GM21526 (cell line): ENCODE data around the gene POU2AF2.
"Not testable (repeated sequence)": the region's sequence is repeated elsewhere in the genome, so short reads cannot be mapped to it uniquely, and the experiment has no call there.

Experiments
- ATAC-seq: cut with Tn5 transposase; IDR thresholded peaks from one replicate; pipeline ENCODE4 v1.9.1; 2021; ENCODE audit warnings: moderate library complexity; ENCODE audit not compliant: unreplicated experiment, low FRiP score

Gene POU2AF2

DNA sequence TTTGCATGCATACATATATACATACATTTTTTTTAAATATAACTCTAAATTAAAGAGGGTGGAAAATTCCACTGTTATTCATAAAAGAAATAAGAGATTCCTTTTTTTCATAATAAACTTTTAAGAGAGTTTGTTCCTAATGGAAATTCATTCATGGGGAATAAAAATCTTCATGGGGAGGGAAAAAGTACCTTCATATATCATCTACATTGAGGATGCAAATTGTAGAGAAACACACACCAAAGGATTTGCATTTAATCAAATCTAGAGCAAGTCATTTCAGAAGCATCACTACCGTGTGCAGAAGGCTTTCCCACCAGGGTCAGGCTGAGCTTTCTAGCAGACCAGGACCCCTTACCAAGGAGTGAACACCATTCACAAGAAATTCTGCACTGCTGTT is at the start of gene POU2AF2:
TSS of gene POU2AF2 (plus strand) at position 301 of the 400 bp plus-strand sequence. CDS start 129 bp downstream, outside the sequence.
- no peak for ATAC-seq

- ATAC-seq, result no peak
Measured at GRCh38 chr11:111200010-111200534, 45.5 kb upstream of the POU2AF2 start.

GRCh38 chr11:111204211-111204610 is 41.3 kb upstream of the POU2AF2 start:
- no peak for ATAC-seq

GRCh38 chr11:111205632-111206385 is 39.7 kb upstream of the POU2AF2 start:
- ATAC-seq, result no peak

GRCh38 chr11:111206472-111206871 is 39.1 kb upstream of the POU2AF2 start:
- no peak for ATAC-seq

DNA sequence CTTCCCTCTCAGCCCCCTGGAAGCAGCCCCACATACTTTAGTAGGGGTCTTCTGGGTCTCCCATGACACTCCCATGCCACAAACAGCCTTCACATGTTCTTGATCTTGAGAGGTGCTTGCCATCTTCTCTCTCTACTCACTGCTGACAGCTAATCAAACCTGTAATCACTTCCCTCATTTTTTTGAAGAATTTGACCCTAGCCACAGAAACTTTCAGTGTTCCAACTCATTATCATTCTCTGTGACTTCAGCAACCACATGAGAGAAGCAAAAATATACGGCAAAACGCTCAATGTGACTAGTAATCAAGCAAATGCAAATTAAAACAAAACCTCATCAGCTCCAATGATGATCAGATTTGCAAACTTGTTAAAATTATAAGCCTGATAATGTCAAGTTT is 38.3 kb upstream of the POU2AF2 start:
- no peak for ATAC-seq

- no peak for ATAC-seq
Measured at GRCh38 chr11:111209543-111210355, 35.8 kb upstream of the POU2AF2 start.

DNA sequence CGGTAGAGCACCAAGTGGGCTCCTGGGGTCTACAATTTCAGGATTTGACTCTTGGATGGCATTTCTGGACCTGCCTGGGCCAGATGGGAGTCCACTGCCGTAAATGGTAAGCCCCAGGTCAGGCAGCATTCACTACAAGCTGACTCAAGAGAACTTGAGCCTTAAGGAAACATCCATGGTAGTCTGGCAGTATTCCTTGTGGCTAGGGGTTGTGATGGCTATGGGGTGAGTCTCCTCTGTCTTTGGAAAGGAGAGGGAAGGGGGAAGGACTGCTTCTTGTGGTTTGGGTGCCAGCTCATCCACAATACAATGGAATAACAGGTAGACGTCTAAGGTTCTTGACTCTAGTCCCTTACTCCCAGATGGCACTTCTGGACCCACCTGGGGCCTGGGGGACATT is 32.3 kb upstream of the POU2AF2 start:
- ATAC-seq, result no peak

- ATAC-seq, result no peak
Measured at GRCh38 chr11:111220721-111221120, 24.8 kb upstream of the POU2AF2 start.

- no peak for ATAC-seq
Measured at GRCh38 chr11:111221208-111221607, 24.3 kb upstream of the POU2AF2 start.

DNA sequence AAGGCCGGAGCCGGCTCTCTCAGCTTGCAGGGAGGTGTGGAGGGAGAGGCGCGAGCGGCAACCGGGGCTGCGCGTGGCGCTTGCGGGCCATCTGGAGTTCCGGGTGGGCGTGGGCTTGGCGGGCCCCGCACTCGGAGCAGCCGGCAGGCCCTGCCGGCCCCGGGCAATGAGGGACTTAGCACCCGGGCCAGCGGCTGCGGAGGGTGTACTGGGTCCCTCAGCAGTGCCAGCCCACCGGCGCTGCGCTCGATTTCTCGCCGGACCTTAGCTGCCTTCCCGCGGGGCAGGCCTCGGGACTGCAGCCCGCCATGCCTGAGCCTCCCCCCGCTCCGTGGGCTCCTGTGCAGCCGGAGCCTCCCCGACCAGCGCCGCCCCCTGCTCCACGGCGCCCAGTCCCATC is 23.6 kb upstream of the POU2AF2 start:
- not testable (repeated sequence) for ATAC-seq

- ATAC-seq, result not testable (repeated sequence)
Measured at GRCh38 chr11:111222821-111223455, 22.6 kb upstream of the POU2AF2 start.

GRCh38 chr11:111225881-111226280 is 19.6 kb upstream of the POU2AF2 start:
- ATAC-seq, result no peak

- no peak for ATAC-seq
Measured at GRCh38 chr11:111229604-111230003, 15.9 kb upstream of the POU2AF2 start.

GRCh38 chr11:111230122-111230465 is 15.4 kb upstream of the POU2AF2 start:
- peak; percentile 17 for ATAC-seq

DNA sequence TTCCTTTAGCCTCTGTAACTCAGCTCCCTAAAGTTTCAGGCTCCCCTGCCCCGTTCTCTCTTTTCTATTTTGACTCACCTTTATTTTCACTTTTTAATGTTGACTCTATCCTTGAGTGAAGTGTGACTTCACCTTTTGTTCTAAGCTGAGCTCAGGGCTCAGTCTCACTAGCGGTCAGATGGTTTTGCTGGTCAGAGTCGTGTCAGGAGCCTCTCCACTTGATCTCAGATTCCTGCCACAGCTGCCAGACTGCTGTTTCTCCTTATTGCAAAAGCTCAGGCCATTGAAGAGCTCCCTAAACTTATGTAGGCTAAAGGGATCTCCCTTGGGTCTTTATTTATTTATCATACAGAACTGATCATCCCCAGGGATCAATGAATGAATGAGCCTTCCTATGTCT is 13.7 kb upstream of the POU2AF2 start:
- no peak for ATAC-seq

DNA sequence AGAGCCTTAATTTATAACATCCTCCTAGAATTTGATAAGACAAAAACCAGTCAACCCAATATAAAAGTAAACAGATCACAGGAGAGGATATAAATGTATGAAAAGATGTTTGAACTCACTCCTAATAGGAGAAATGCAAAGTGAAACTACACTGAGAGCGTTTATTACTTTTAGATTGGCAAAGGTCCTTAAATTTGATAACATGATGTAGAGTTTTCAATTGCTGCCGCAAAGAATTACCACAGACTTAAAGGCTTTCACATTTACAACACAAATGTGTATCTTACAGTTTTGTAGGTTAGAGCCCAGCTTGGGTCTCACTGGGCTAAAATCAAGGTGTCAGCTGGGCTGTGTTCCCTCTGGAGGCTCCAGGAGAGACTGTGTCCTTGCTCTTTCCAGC is 9.1 kb upstream of the POU2AF2 start:
- no peak for ATAC-seq

- ATAC-seq, result no peak
Measured at GRCh38 chr11:111237926-111238325, 7.6 kb upstream of the POU2AF2 start.

- no peak for ATAC-seq
Measured at GRCh38 chr11:111246956-111247355, 1.4 kb downstream of the POU2AF2 start.

GRCh38 chr11:111250936-111251335 is 5.4 kb downstream of the POU2AF2 start:
- ATAC-seq, result no peak

DNA sequence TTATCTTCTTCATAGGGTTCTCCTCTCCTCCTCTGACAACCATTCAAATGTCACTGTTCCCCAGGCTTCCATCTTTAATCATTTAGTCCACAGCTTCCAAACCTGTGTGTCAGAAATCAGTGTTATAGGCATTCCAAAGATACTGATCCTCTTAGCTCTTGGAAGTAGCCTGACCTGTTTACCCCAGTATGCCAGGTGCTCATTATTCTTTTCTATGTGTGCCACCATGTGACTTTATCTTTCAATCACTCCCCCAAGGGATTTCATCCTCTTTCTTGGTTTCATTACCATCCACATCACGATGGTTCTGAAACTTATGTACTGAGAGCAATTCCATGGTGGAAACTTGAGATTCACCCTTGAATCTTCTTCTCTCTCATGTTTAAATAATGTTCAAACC is 7.6 kb downstream of the POU2AF2 start:
- no peak for ATAC-seq
